HepG2 (cell line): ENCODE results near the gene HIPK2. TPM values are rescaled to one million over a fixed set of nuclear protein-coding genes. Genes with fewer than 3 reads are reported as not detected.
A peak's percentile ranks its signal among the peaks of the same experiment; 100 is the strongest.

Experiments
- AGO2 ChIP-seq: fragments of 200-400 bp; formaldehyde crosslinking; optimal IDR thresholded peaks from 2 replicates; pipeline ENCODE3; 2017; ENCODE audit warnings: mild to moderate bottlenecking, low read depth, low read length, moderate library complexity
- CCAR2 ChIP-seq: fragments of 200-400 bp; formaldehyde crosslinking; optimal IDR thresholded peaks from 2 replicates; pipeline ENCODE3; 2018; ENCODE audit warnings: low read depth, mild to moderate bottlenecking, low read length, moderate library complexity
- CENPT ChIP-seq: sonication (generic); formaldehyde crosslinking; IDR thresholded peaks from 2 replicates; pipeline ENCODE4 v1.8.0; 2022; ENCODE audit warnings: low read depth, mild to moderate bottlenecking, moderate library complexity, missing genetic modification reagents
- E2F1 ChIP-seq: sonication (generic); formaldehyde crosslinking; IDR thresholded peaks from 2 replicates; pipeline ENCODE4 v1.5.0; 2020; ENCODE audit warnings: missing genetic modification reagents
- GATA4 ChIP-seq: sonication (generic); IDR thresholded peaks from 2 replicates; pipeline ENCODE4 v1.6.1; 2016; ENCODE audit warnings: antibody characterized with exemption, low read depth, borderline replicate concordance
- HIVEP1 ChIP-seq: sonication (generic); formaldehyde crosslinking; IDR thresholded peaks from 2 replicates; pipeline ENCODE4 v1.4.0; 2020; ENCODE audit warnings: mild to moderate bottlenecking, missing genetic modification reagents
- KAT8 ChIP-seq: IDR thresholded peaks from 2 replicates; pipeline ENCODE4 v1.6.1; 2016; ENCODE audit warnings: missing genetic modification reagents, missing compliant biosample characterization
- NFYC ChIP-seq: IDR thresholded peaks from 2 replicates; pipeline ENCODE4 v1.6.1; 2016; ENCODE audit warnings: missing genetic modification reagents, missing compliant biosample characterization
- RNF2 ChIP-seq: fragments of 450-650 bp; conservative IDR thresholded peaks from 2 replicates; pipeline ENCODE4 v1.6.1; 2016; ENCODE audit warnings: low read depth
- SP2 ChIP-seq: sonication (generic); formaldehyde crosslinking; IDR thresholded peaks from 2 replicates; pipeline ENCODE4 v1.5.1; 2020; ENCODE audit warnings: mild to moderate bottlenecking, missing genetic modification reagents
- STAT5B ChIP-seq: sonication (generic); formaldehyde crosslinking; IDR thresholded peaks from 2 replicates; pipeline ENCODE4 v1.4.0; 2020; ENCODE audit warnings: missing genetic modification reagents
- TBL1XR1 ChIP-seq: fragments of 150-350 bp; IDR thresholded peaks from 2 replicates; pipeline ENCODE4 v1.6.1; 2014; ENCODE audit warnings: borderline replicate concordance, low read length; ENCODE audit not compliant: partially characterized antibody
- THAP7 ChIP-seq: sonication (generic); formaldehyde crosslinking; IDR thresholded peaks from 2 replicates; pipeline ENCODE4 v1.8.1; 2023; ENCODE audit warnings: mild to moderate bottlenecking, missing genetic modification reagents
- ZBTB43 ChIP-seq: sonication (generic); formaldehyde crosslinking; conservative IDR thresholded peaks from 2 replicates; pipeline ENCODE4 v1.4.0; 2020; ENCODE audit warnings: missing genetic modification reagents
- ZFYVE20 ChIP-seq: sonication (generic); formaldehyde crosslinking; IDR thresholded peaks from 2 replicates; pipeline ENCODE4 v1.8.0; 2023; ENCODE audit warnings: low read depth, mild to moderate bottlenecking, moderate library complexity, missing genetic modification reagents, borderline replicate concordance
- ZGPAT ChIP-seq: IDR thresholded peaks from 2 replicates; pipeline ENCODE4 v1.6.1; 2016; ENCODE audit warnings: mild to moderate bottlenecking
- ZNF205 ChIP-seq: IDR thresholded peaks from 2 replicates; pipeline ENCODE4 v1.6.1; 2018; ENCODE audit warnings: missing biosample characterization, missing genetic modification reagents
- ZNF253 ChIP-seq: sonication (generic); formaldehyde crosslinking; IDR thresholded peaks from 2 replicates; pipeline ENCODE4 v1.8.0; 2022; ENCODE audit warnings: mild to moderate bottlenecking, missing genetic modification reagents, borderline replicate concordance
- ZNF30 ChIP-seq: sonication (generic); formaldehyde crosslinking; IDR thresholded peaks from 2 replicates; pipeline ENCODE4 v1.5.0; 2020; ENCODE audit warnings: mild to moderate bottlenecking, missing genetic modification reagents
- ZNF468 ChIP-seq: sonication (generic); formaldehyde crosslinking; IDR thresholded peaks from 2 replicates; pipeline ENCODE4 v1.8.0; 2022; ENCODE audit warnings: mild to moderate bottlenecking, moderate library complexity, missing genetic modification reagents
- ZNF816 ChIP-seq: sonication (generic); formaldehyde crosslinking; IDR thresholded peaks from 2 replicates; pipeline ENCODE4 v1.8.0; 2022; ENCODE audit warnings: missing genetic modification reagents, mild to moderate bottlenecking, borderline replicate concordance
- ZXDC ChIP-seq: sonication (generic); formaldehyde crosslinking; IDR thresholded peaks from 2 replicates; pipeline ENCODE4 v1.5.0; 2020; ENCODE audit warnings: mild to moderate bottlenecking, missing genetic modification reagents
- polyA plus RNA-seq, 8 experiments: library from polyadenylated mRNA; depleted of rRNA in 3 of 8; stranded (reverse) in 7 of 8; unstranded in 1 of 8; fragments of >200 nt; fragmentation: Illumina TruSeq in 4 of 8; extraction: Trizol in 4 of 8; gene quantifications; 2 replicates each; pipeline versions ENCODE4 v1.2.1 to v1.2.3, GENCODE V29; 2011 to 2016; ENCODE audit warnings: low read depth in 4 of 8, missing spikeins in 1 of 8, mixed read lengths in 1 of 8; ENCODE audit not compliant: insufficient read depth in 1 of 8
- total RNA-seq, 5 experiments: library from RNA; depleted of rRNA; stranded (reverse); fragments of >200 nt; fragmentation: Illumina TruSeq; extraction: Trizol; gene quantifications; 2 replicates each; pipeline ENCODE4 v1.2.3, GENCODE V29; 2016; ENCODE audit warnings: low read depth in 1 of 5

Gene HIPK2
- total and polyA plus RNA-seq, 2 of the 13 experiments (the other 11 are each of a cell fraction or from before 2014, with no cell fraction given), result 14.4 to 20.2 TPM

GRCh38 chr7:139675127-139676125 lies 102.4 kb downstream of the HIPK2 start (continued):
- TF ChIP-seq ZGPAT (CRISPR knock-in tag) (peak; percentile 96), ZFYVE20 (no peak), THAP7 (CRISPR knock-in tag) (no peak), CENPT (no peak), E2F1 (no peak), SP2 (CRISPR knock-in tag) (no peak), KAT8 (peak; percentile 86), NFYC (no peak), ZNF205 (CRISPR knock-in tag) (peak; percentile 89), HIVEP1 (CRISPR knock-in tag) (no peak; the same call in 1 of the 2 replicates), ZNF468 (CRISPR knock-in tag) (no peak), ZXDC (CRISPR knock-in tag) (no peak), ZBTB43 (peak; percentile 95), GATA4 (no peak), STAT5B (no peak), ZNF816 (CRISPR knock-in tag) (no peak), RNF2 (no peak), TBL1XR1 (peak; percentile 57), CCAR2 (no peak), ZNF30 (CRISPR knock-in tag) (no peak), ZNF253 (CRISPR knock-in tag) (no peak), AGO2 (no peak)
